H1 (cell line): ENCODE results near the gene IFNK. TPM values are rescaled to one million over a fixed set of nuclear protein-coding genes. Genes with fewer than 3 reads are reported as not detected.

Experiments used
- CTCF ChIA-PET: fragments of 300-600 bp; sonication (Branson Sonifier 250); formaldehyde crosslinking; loops from one replicate; lab custom pipeline; 2021; ENCODE audit not compliant: partially characterized antibody; lab: Charles Lee
- POLR2A ChIA-PET: fragments of 300-600 bp; sonication (Branson Sonifier 250); formaldehyde crosslinking; loops from one replicate; lab custom pipeline; 2021; ENCODE audit warnings: inconsistent platforms; ENCODE audit not compliant: partially characterized antibody; lab: Charles Lee
- DNase-seq, 2 experiments: peaks; one replicate each; pipeline versions ENCODE4 v3.0.0 to v3.0.0-alpha.2; 2010 to 2022; ENCODE audit warnings: low spot score in 2 of 2, low read depth in 1 of 2, mixed read lengths in 1 of 2
- FAIRE-seq: peaks from 2 replicates; lab custom pipeline; 2011; peaks lifted over from hg19 to GRCh38; lab: Jason Lieb, UNC
- H2AFZ ChIP-seq: 2 replicates; pipeline ENCODE4 v1.8.1; 2012; ENCODE audit warnings: low read length, inconsistent platforms
- H2AK5ac ChIP-seq: 2 replicates; pipeline ENCODE4 v1.6.1; 2013; ENCODE audit warnings: low read depth, low read length
- H2BK120ac ChIP-seq: replicated peaks from 2 replicates; pipeline ENCODE3; 2013; ENCODE audit warnings: low read depth, low read length, inconsistent platforms
- H2BK12ac ChIP-seq: 2 replicates; pipeline ENCODE4 v1.6.1; 2013; ENCODE audit warnings: low read depth, low read length
- H2BK15ac ChIP-seq: 2 replicates; pipeline ENCODE4 v1.6.1; 2013; ENCODE audit warnings: low read length
- H2BK20ac ChIP-seq: 2 replicates; pipeline ENCODE4 v1.6.1; 2013; ENCODE audit warnings: low read length
- H2BK5ac ChIP-seq: 2 replicates; pipeline ENCODE4 v1.6.1; 2013; ENCODE audit warnings: low read depth, low read length
- H3K14ac ChIP-seq: 2 replicates; pipeline ENCODE4 v1.6.1; 2013; ENCODE audit warnings: inconsistent platforms; ENCODE audit not compliant: insufficient read length
- H3K18ac ChIP-seq: 2 replicates; pipeline ENCODE4 v1.6.1; 2013; ENCODE audit warnings: low read length; ENCODE audit errors: extremely low read depth
- H3K23ac ChIP-seq: 2 replicates; pipeline ENCODE4 v1.6.1; 2013; ENCODE audit warnings: inconsistent platforms; ENCODE audit not compliant: insufficient read length
- H3K23me2 ChIP-seq: 2 replicates; pipeline ENCODE4 v1.6.1; 2013; ENCODE audit warnings: low read depth, low read length
- H3K27ac ChIP-seq: 2 replicates; pipeline ENCODE4 v1.6.1; 2011; ENCODE audit warnings: low read depth, low read length, inconsistent platforms
- H3K27me3 ChIP-seq, 4 experiments: replicated peaks in 1 of 4; 1 replicate in 1 of 4; 2 replicates in 3 of 4; pipeline versions ENCODE4 v1.6.1 to v1.8.1; 2011 to 2013; ENCODE audit warnings: low read length in 3 of 4, mild to moderate bottlenecking in 3 of 4, inconsistent platforms in 2 of 4, mixed read lengths in 2 of 4, moderate library complexity in 1 of 4; ENCODE audit not compliant: control insufficient read depth in 3 of 4, insufficient read depth in 3 of 4; ENCODE audit errors: extremely low read depth in 1 of 4
- H3K36me3 ChIP-seq, 4 experiments: 2 replicates each; pipeline versions ENCODE4 v1.6.1 to v1.8.1; 2011 to 2013; ENCODE audit warnings: mild to moderate bottlenecking in 4 of 4, low read length in 3 of 4, moderate library complexity in 2 of 4, control low read depth in 1 of 4, inconsistent platforms in 1 of 4; ENCODE audit not compliant: insufficient read depth in 4 of 4, control insufficient read depth in 2 of 4
- H3K4ac ChIP-seq: replicated peaks from 2 replicates; pipeline ENCODE3; 2013; ENCODE audit warnings: low read length, low read depth, mixed read lengths, inconsistent platforms; ENCODE audit not compliant: insufficient read length
- H3K4me1 ChIP-seq, 4 experiments: replicated peaks in 1 of 4; 1 replicate in 1 of 4; 2 replicates in 3 of 4; pipeline versions ENCODE4 v1.6.1 to v1.8.1; 2011 to 2013; ENCODE audit warnings: low read length in 3 of 4, inconsistent platforms in 2 of 4, mixed read lengths in 1 of 4; ENCODE audit not compliant: insufficient read depth in 4 of 4, control insufficient read depth in 3 of 4
- H3K4me2 ChIP-seq, 2 experiments: 2 replicates each; pipeline versions ENCODE4 v1.6.1 to v1.8.1; 2011 to 2013; ENCODE audit warnings: low read depth in 2 of 2, low read length in 2 of 2, control low read depth in 1 of 2, inconsistent platforms in 1 of 2, mild to moderate bottlenecking in 1 of 2; ENCODE audit not compliant: insufficient read depth in 1 of 2
- H3K4me3 ChIP-seq, 4 experiments: fragments of 200-600, 300-600 bp in 1 of 4; sonication (generic), shearing (Covaris generic), sonication (Bioruptor Twin) in 1 of 4; 2 replicates each; pipeline versions ENCODE4 v1.5.1 to v1.8.1; 2011 to 2016; ENCODE audit warnings: low read length in 4 of 4, low read depth in 3 of 4, control low read depth in 2 of 4, inconsistent platforms in 2 of 4, mild to moderate bottlenecking in 2 of 4, mixed read lengths in 1 of 4, moderate library complexity in 1 of 4; ENCODE audit not compliant: insufficient read depth in 2 of 4; ENCODE audit errors: extremely low read depth in 1 of 4
- H3K56ac ChIP-seq: replicated peaks from 2 replicates; pipeline ENCODE3; 2013; ENCODE audit warnings: low read depth, mild to moderate bottlenecking, mixed read lengths, low read length, inconsistent platforms; ENCODE audit not compliant: insufficient read length
- H3K79me1 ChIP-seq: 2 replicates; pipeline ENCODE4 v1.6.1; 2013; ENCODE audit warnings: low read depth, low read length, control low read depth
- H3K79me2 ChIP-seq, 2 experiments: 2 replicates each; pipeline versions ENCODE4 v1.6.1 to v1.8.1; 2012 to 2013; ENCODE audit warnings: low read length in 2 of 2, mild to moderate bottlenecking in 2 of 2, inconsistent platforms in 1 of 2; ENCODE audit not compliant: insufficient read depth in 2 of 2, control insufficient read depth in 1 of 2
- H3K9ac ChIP-seq, 4 experiments: replicated peaks in 1 of 4; 1 replicate in 1 of 4; 2 replicates in 3 of 4; pipeline versions ENCODE4 v1.6.1 to v1.8.1; 2011 to 2013; ENCODE audit warnings: low read depth in 3 of 4, low read length in 3 of 4, control low read depth in 2 of 4, mild to moderate bottlenecking in 2 of 4, moderate library complexity in 2 of 4, inconsistent platforms in 1 of 4; ENCODE audit errors: extremely low read depth in 1 of 4
- H3K9me3 ChIP-seq, 2 experiments: 2 replicates each; pipeline versions ENCODE4 v1.6.1 to v1.8.1; 2012 to 2013; ENCODE audit warnings: mild to moderate bottlenecking in 2 of 2, moderate library complexity in 2 of 2, control low read depth in 1 of 2, inconsistent platforms in 1 of 2, low read depth in 1 of 2, low read length in 1 of 2, mixed read lengths in 1 of 2; ENCODE audit not compliant: insufficient read depth in 2 of 2
- H4K20me1 ChIP-seq, 2 experiments: replicated peaks in 1 of 2; 2 replicates each; pipeline versions ENCODE3 to v1.8.1; 2011 to 2013; ENCODE audit warnings: inconsistent platforms in 2 of 2, low read length in 2 of 2, mild to moderate bottlenecking in 1 of 2; ENCODE audit not compliant: insufficient read depth in 2 of 2, control insufficient read depth in 1 of 2
- H4K5ac ChIP-seq: 2 replicates; pipeline ENCODE4 v1.6.1; 2013; ENCODE audit warnings: low read length, low read depth, mixed read lengths, inconsistent platforms; ENCODE audit not compliant: insufficient read length
- H4K8ac ChIP-seq: 2 replicates; pipeline ENCODE4 v1.8.0; 2013; ENCODE audit warnings: mild to moderate bottlenecking, moderate library complexity, low read length, inconsistent platforms; ENCODE audit not compliant: insufficient read depth; ENCODE audit errors: extremely low read depth
- H4K91ac ChIP-seq: replicated peaks from 2 replicates; pipeline ENCODE3; 2013; ENCODE audit warnings: low read length, mixed read lengths, inconsistent platforms; ENCODE audit not compliant: insufficient read length
- WGBS, 2 experiments: shearing (Covaris generic) in 1 of 2; methylation state at CpG; one replicate each; pipeline versions ENCODE4 v1.1.6 to v1.1.7; 2013 to 2015; ENCODE audit warnings: low lambda C conversion rate in 2 of 2, mixed read lengths in 2 of 2, inconsistent platforms in 1 of 2, low coverage in 1 of 2, missing lambda C conversion rate in 1 of 2; ENCODE audit not compliant: insufficient replicate concordance in 2 of 2, insufficient coverage in 1 of 2, insufficient read length in 1 of 2; ENCODE audit errors: extremely low coverage in 1 of 2, missing lambda C conversion rate in 1 of 2; 5-methylcytosine and 5-hydroxymethylcytosine counted together
- polyA plus RNA-seq, 7 experiments: library from polyadenylated mRNA; depleted of rRNA in 3 of 7; stranded (reverse) in 5 of 7; unstranded in 2 of 7; fragments of >200 nt in 5 of 7; fragments of 200-250 nt in 2 of 7; gene quantifications; 1 replicate in 5 of 7; 2 replicates in 1 of 7; 4 replicates in 1 of 7; pipeline versions ENCODE4 v1.2.1 to v1.2.3, GENCODE V29; 2011 to 2013; ENCODE audit warnings: missing spikeins in 2 of 7, mixed read lengths in 2 of 7
- total RNA-seq: library from RNA; stranded (reverse); fragmentation: NEBNext Ultra II Directional; extraction: Animal tissue kit (Norgen Biotek cat#: 25700); gene quantifications from 2 replicates; pipeline ENCODE4 v1.2.1, GENCODE V29; 2021
- TF ChIP-seq, protein P1 (sequence below): IDR thresholded peaks from 2 replicates; pipeline ENCODE4 v1.6.1; 2012; ENCODE audit warnings: inconsistent platforms
- TF ChIP-seq, protein P2 (sequence below): IDR thresholded peaks from 2 replicates; pipeline ENCODE4 v1.6.1; 2011; ENCODE audit warnings: low read length, improper control_type of control experiment
- TF ChIP-seq, protein P3 (sequence below), 3 experiments: IDR thresholded peaks; 1 replicate in 2 of 3; 2 replicates in 1 of 3; pipeline versions ENCODE4 v1.5.1 to v1.6.1; 2011; ENCODE audit warnings: low read length in 3 of 3, mild to moderate bottlenecking in 3 of 3, inconsistent platforms in 2 of 3, low read depth in 1 of 3, moderate library complexity in 1 of 3; ENCODE audit not compliant: insufficient read depth in 1 of 3; ENCODE audit errors: control extremely low read depth in 1 of 3

Gene IFNK
- total and polyA plus RNA-seq, 2 of the 8 experiments (the other 6 are each of a cell fraction or from before 2014, with no cell fraction given), result not detected

DNA sequence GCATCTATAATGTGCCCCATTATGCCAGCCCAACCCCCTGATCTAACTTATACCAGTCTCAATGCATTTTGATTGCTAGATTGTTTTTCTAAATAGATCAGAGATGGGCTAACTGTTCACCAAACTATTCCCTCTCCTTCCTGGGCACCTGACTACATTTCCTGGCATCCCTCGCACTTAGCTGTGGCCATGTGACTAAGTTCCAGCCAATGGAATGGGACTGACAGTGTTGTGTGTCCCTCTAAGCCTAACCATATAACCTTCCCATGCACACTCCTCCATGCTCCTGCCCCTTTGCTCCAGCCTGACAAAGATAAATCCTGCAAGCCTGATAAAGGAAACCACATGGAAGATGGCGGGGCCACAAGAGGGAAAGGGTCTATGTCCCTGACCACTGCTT lies 12.3 kb upstream of the IFNK start:
- Histone ChIP-seq H2BK20ac (no peak overlapping the region), H3K4ac (no peak overlapping the region), H3K9ac (no peak overlapping the region), H2BK12ac (no peak overlapping the region), H3K23ac (no peak overlapping the region), H2AK5ac (no peak overlapping the region), H4K20me1 (no peaks in the 10 kb centered on the region), H4K8ac (no peak overlapping the region), H3K14ac (no peak overlapping the region), H3K9me3 (no peaks in the 10 kb centered on the region), H3K4me1 (no peaks in the 10 kb centered on the region), H3K36me3 (peaks cover 0 to 5% (median 0%) of the 10 kb centered on the region in 4 experiments; a peak in 1 of 8 replicates), H3K4me3 (no peak overlapping the region), H3K79me2 (peaks cover 0 to 20% of the 10 kb centered on the region in 2 experiments; a peak in 2 of 4 replicates), H3K56ac (no peak overlapping the region), H3K4me2 (no peak overlapping the region), H4K5ac (no peak overlapping the region), H3K79me1 (no peaks in the 10 kb centered on the region), H3K23me2 (no peaks in the 10 kb centered on the region), H3K27ac (no peak overlapping the region), H3K27me3 (no peaks in the 10 kb centered on the region), H2BK5ac (no peak overlapping the region), H2BK15ac (no peak overlapping the region), H4K91ac (no peak overlapping the region), H2AFZ (no peak overlapping the region), H2BK120ac (no peak overlapping the region), H3K18ac (no peak overlapping the region)
- CTCF ChIA-PET, result interaction anchor here (1.0 to 2.0 kb wide), 3 partner anchors 9 to 36 kb away, joined by 3 to 4 read pairs (median 4); no protein-coding TSS in a partner anchor
- POLR2A ChIA-PET, result interaction anchor here (1.1 kb wide), 1 partner anchor 165 kb away, joined by 3 read pairs; no protein-coding TSS in a partner anchor
- 82% methylated on average over 2 of the region's 2 CpGs; no CpG with 5 or more reads in 1 of the 2 experiments for WGBS, 2 experiments
- no peak for FAIRE-seq
- no peak for DNase-seq
- TF ChIP-seq, protein P1, sequence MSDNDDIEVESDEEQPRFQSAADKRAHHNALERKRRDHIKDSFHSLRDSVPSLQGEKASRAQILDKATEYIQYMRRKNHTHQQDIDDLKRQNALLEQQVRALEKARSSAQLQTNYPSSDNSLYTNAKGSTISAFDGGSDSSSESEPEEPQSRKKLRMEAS, result 0 out of 2 replicates have a peak, but pooled peaks have one; percentile 32
- TF ChIP-seq, protein P2, sequence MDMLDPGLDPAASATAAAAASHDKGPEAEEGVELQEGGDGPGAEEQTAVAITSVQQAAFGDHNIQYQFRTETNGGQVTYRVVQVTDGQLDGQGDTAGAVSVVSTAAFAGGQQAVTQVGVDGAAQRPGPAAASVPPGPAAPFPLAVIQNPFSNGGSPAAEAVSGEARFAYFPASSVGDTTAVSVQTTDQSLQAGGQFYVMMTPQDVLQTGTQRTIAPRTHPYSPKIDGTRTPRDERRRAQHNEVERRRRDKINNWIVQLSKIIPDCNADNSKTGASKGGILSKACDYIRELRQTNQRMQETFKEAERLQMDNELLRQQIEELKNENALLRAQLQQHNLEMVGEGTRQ, result peak; percentile 43; the same call in 1 of the 2 replicates
- TF ChIP-seq, protein P3, sequence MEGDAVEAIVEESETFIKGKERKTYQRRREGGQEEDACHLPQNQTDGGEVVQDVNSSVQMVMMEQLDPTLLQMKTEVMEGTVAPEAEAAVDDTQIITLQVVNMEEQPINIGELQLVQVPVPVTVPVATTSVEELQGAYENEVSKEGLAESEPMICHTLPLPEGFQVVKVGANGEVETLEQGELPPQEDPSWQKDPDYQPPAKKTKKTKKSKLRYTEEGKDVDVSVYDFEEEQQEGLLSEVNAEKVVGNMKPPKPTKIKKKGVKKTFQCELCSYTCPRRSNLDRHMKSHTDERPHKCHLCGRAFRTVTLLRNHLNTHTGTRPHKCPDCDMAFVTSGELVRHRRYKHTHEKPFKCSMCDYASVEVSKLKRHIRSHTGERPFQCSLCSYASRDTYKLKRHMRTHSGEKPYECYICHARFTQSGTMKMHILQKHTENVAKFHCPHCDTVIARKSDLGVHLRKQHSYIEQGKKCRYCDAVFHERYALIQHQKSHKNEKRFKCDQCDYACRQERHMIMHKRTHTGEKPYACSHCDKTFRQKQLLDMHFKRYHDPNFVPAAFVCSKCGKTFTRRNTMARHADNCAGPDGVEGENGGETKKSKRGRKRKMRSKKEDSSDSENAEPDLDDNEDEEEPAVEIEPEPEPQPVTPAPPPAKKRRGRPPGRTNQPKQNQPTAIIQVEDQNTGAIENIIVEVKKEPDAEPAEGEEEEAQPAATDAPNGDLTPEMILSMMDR (IDR thresholded peaks at IDR 0.05; ENCODE audit: control extremely low read depth in 1 of 3, insufficient read depth in 1 of 3, low read depth in 1 of 3, low read length in 3 of 3), result no peak
